ENCODE results near the gene BORCS6. TPM values are rescaled to one million over a fixed set of nuclear protein-coding genes. Genes with fewer than 3 reads are reported as not detected.

BORCS6 gene
- total and polyA plus RNA-seq, 2 of the 13 experiments (the other 11 are each of a cell fraction or from before 2014, with no cell fraction given): 2.0 to 5.1 TPM

GRCh38 chr17:8192070-8192815 is 2.3 kb upstream of the BORCS6 start (continued):
- TF ChIP-seq, protein P1, sequence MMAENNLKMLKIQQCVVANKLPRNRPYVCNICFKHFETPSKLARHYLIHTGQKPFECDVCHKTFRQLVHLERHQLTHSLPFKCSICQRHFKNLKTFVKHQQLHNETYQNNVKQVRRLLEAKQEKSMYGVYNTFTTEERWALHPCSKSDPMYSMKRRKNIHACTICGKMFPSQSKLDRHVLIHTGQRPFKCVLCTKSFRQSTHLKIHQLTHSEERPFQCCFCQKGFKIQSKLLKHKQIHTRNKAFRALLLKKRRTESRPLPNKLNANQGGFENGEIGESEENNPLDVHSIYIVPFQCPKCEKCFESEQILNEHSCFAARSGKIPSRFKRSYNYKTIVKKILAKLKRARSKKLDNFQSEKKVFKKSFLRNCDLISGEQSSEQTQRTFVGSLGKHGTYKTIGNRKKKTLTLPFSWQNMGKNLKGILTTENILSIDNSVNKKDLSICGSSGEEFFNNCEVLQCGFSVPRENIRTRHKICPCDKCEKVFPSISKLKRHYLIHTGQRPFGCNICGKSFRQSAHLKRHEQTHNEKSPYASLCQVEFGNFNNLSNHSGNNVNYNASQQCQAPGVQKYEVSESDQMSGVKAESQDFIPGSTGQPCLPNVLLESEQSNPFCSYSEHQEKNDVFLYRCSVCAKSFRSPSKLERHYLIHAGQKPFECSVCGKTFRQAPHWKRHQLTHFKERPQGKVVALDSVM (CRISPR knock-in tag; IDR thresholded peaks at IDR 0.05): no peak
- TF ChIP-seq AGO2 (optimal IDR thresholded peaks at IDR 0.05; ENCODE audit: low read depth, low read length) (no peak), TEAD3 (CRISPR knock-in tag; optimal IDR thresholded peaks at IDR 0.05; ENCODE audit: borderline replicate concordance) (no peak), USF2 (IDR thresholded peaks at IDR 0.05; ENCODE audit: low read depth, low read length) (peak; percentile 100), USF2 (CRISPR knock-in tag; IDR thresholded peaks at IDR 0.05; ENCODE audit: borderline replicate concordance) (peak; percentile 99; the same call in 1 of the 2 replicates), ZNF350 (CRISPR knock-in tag; IDR thresholded peaks at IDR 0.05; ENCODE audit: borderline replicate concordance, low read depth) (no peak), ZNF615 (CRISPR knock-in tag; IDR thresholded peaks at IDR 0.05; ENCODE audit: borderline replicate concordance) (no peak), ZNF614 (CRISPR knock-in tag; IDR thresholded peaks at IDR 0.05; ENCODE audit: borderline replicate concordance) (no peak; the same call in 1 of the 2 replicates), ZNF552 (CRISPR knock-in tag; IDR thresholded peaks at IDR 0.05; ENCODE audit: borderline replicate concordance) (no peak), CBX2 (IDR thresholded peaks at IDR 0.05; ENCODE audit: low read depth, low read length) (no peak), CBX2 (CRISPR knock-in tag; IDR thresholded peaks at IDR 0.05; ENCODE audit: low read depth) (no peak), CREB3 (CRISPR knock-in tag; IDR thresholded peaks at IDR 0.05) (no peak), ZNF274 (CRISPR knock-in tag; IDR thresholded peaks at IDR 0.05) (no peak), TFDP1 (CRISPR knock-in tag; IDR thresholded peaks at IDR 0.05; ENCODE audit: borderline replicate concordance) (no peak), NRL (CRISPR knock-in tag; IDR thresholded peaks at IDR 0.05; ENCODE audit: borderline replicate concordance) (no peak), FOXA3 (CRISPR knock-in tag; IDR thresholded peaks at IDR 0.05) (no peak), ARID3A (IDR thresholded peaks at IDR 0.05; ENCODE audit: low read depth, low read length) (no peak), ZNF136 (CRISPR knock-in tag; IDR thresholded peaks at IDR 0.05; ENCODE audit: low read depth) (no peak), PRMT3 (CRISPR knock-in tag; IDR thresholded peaks at IDR 0.05; ENCODE audit: borderline replicate concordance, low read depth) (no peak), SP2 (CRISPR knock-in tag; IDR thresholded peaks at IDR 0.05) (no peak), ZNF34 (CRISPR knock-in tag; IDR thresholded peaks at IDR 0.05; ENCODE audit: borderline replicate concordance) (no peak)

Data from HepG2 (cell line).